Neutrophil (primary cell): ENCODE results near the gene SLC12A8.

Experiments used
- H3K27ac ChIP-seq: fragments of 200-600 bp; sonication (generic); 2 replicates; pipeline ENCODE4 v1.5.1; 2016; ENCODE audit warnings: mild to moderate bottlenecking, moderate library complexity
- H3K27me3 ChIP-seq: fragments of 200-600 bp; sonication (generic); 2 replicates; pipeline ENCODE4 v1.6.0; 2016; ENCODE audit warnings: mild to moderate bottlenecking
- H3K36me3 ChIP-seq: fragments of 200-600 bp; sonication (generic); 2 replicates; pipeline ENCODE4 v1.5.1; 2017
- H3K4me1 ChIP-seq, 2 experiments: fragments of 200-600 bp in 1 of 2; sonication (generic) in 1 of 2; 1 replicate in 1 of 2; 2 replicates in 1 of 2; pipeline versions ENCODE4 v1.5.1 to v1.6.1; 2013 to 2016; ENCODE audit warnings: low read depth in 1 of 2, low read length in 1 of 2, mild to moderate bottlenecking in 1 of 2, moderate library complexity in 1 of 2; ENCODE audit not compliant: control insufficient read depth in 1 of 2, insufficient read depth in 1 of 2
- H3K4me3 ChIP-seq, 2 experiments: fragments of 200-600 bp in 1 of 2; sonication (generic) in 1 of 2; 1 replicate in 1 of 2; 2 replicates in 1 of 2; pipeline ENCODE4 v1.5.1; 2013 to 2016; ENCODE audit warnings: low read depth in 1 of 2, low read length in 1 of 2, mild to moderate bottlenecking in 1 of 2, moderate library complexity in 1 of 2
- H3K9me3 ChIP-seq: fragments of 200-600 bp; sonication (generic); 2 replicates; pipeline ENCODE4 v1.5.1; 2016
- CTCF ChIP-seq: fragments of 200-600 bp; sonication (generic); IDR thresholded peaks from 2 replicates; pipeline ENCODE4 v1.5.1; 2016; ENCODE audit warnings: antibody characterized with exemption

SLC12A8 gene

GRCh38 chr3:125103406-125103805, 109.1 kb downstream of the SLC12A8 start:
- Histone ChIP-seq H3K27ac (no peak overlapping the region), H3K27me3 (peaks cover 11% of the 10 kb centered on the region), H3K4me3 (no peak overlapping the region), H3K4me1 (no peaks in the 10 kb centered on the region), H3K9me3 (no peaks in the 10 kb centered on the region), H3K36me3 (no peaks in the 10 kb centered on the region)
- no peak for TF ChIP-seq CTCF

DNA sequence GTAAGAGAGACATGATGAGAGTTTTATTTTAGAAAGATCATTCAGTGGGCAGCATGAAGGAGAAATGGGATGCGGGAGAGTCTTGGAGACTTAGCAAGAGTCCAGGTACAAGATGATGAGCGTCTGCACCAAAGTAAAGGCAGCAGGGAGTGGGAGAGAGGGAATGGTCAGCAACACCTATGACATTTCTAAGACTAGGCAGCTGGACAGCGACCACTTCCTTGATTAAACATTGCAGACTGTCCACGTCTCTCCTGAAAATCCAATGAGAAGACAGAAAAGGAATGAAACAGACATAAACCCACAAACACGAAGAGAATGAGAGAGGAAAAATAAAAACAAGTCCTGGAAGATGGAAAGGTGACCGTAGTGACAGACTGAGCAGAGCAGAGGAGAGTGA, 110.1 kb downstream of the SLC12A8 start:
- H3K4me3 ChIP-seq: no peak overlapping the region
- H3K27me3 ChIP-seq: peaks cover 11% of the 10 kb centered on the region
- no peaks in the 10 kb centered on the region for H3K36me3 ChIP-seq
- no peak overlapping the region for H3K27ac ChIP-seq
- no peaks in the 10 kb centered on the region for H3K4me1 ChIP-seq
- TF ChIP-seq CTCF: no peak
- H3K9me3 ChIP-seq: no peaks in the 10 kb centered on the region

GRCh38 chr3:125098611-125099291, 113.8 kb downstream of the SLC12A8 start:
- H3K4me1 ChIP-seq: no peaks in the 10 kb centered on the region
- no peaks in the 10 kb centered on the region for H3K36me3 ChIP-seq
- H3K27ac ChIP-seq: no peak overlapping the region
- no peaks in the 10 kb centered on the region for H3K9me3 ChIP-seq
- no peak for TF ChIP-seq CTCF
- peaks cover 11% of the 10 kb centered on the region for H3K27me3 ChIP-seq
- no peak overlapping the region for H3K4me3 ChIP-seq

DNA sequence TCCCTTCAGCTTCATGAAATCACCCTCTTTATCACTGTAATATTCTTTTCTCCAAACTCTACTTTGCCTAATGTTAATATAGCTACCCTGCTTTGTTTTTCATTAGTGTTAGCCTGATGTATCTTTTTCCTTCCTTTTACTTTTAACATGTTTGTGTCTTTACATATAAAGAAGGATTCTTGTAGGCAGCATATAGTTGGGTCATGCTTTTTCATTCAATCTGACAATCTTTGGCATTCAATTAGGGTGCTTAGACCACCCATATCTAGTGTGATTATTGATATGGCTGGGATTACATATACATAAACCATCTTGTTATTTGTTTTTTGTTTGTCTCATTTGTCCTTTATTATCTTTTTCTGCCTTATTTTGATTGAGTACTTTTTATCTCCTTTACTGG, 121.9 kb downstream of the SLC12A8 start:
- Histone ChIP-seq H3K27me3 (peaks cover 5% of the 10 kb centered on the region), H3K36me3 (no peaks in the 10 kb centered on the region), H3K27ac (no peak overlapping the region), H3K9me3 (no peaks in the 10 kb centered on the region), H3K4me1 (no peaks in the 10 kb centered on the region), H3K4me3 (no peak overlapping the region)
- no peak for TF ChIP-seq CTCF

- no peaks in the 10 kb centered on the region for H3K9me3 ChIP-seq
- H3K4me1 ChIP-seq: no peaks in the 10 kb centered on the region
- no peak overlapping the region for H3K27ac ChIP-seq
- H3K27me3 ChIP-seq: peaks cover 5% of the 10 kb centered on the region
- no peaks in the 10 kb centered on the region for H3K36me3 ChIP-seq
- no peak overlapping the region for H3K4me3 ChIP-seq
- TF ChIP-seq CTCF: no peak
Measured at GRCh38 chr3:125087768-125088391, 124.7 kb downstream of the SLC12A8 start.
